ENCODE data around the gene F12. TPM values are rescaled to one million over a fixed set of nuclear protein-coding genes. Genes with fewer than 3 reads are reported as not detected.

Gene F12
- total RNA-seq, 1 donor from 2014 or later, result 5.8 TPM

DNA sequence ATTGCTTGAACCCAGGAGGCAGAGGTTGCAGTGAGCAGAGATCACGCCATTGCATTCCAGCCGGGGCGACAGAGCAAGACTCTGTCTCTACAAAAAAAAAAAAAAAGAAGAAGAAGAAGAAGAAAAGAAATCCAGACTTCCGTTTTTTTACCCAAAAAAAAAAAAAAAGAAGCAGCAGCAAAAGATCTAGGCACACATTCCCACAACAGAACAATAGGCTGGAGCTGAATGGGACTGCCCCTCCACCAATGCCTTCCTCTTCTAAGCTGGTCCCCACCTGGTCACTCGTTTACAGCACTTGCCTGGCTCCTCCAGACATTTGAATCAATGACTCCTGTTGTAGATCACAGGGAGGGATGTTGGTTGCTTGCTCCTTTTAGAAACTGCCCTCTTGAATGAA is 56.3 kb downstream of the F12 start:
- Mint-ChIP-seq H3K27me3 (ENCODE audit: low read depth) (no peaks in the 10 kb centered on the region), H3K9me3 (peaks cover 8% of the 10 kb centered on the region), H3K4me3 (ENCODE audit: low read depth) (no peak overlapping the region), H3K36me3 (ENCODE audit: low read depth) (peaks cover 19% of the 10 kb centered on the region), H3K4me1 (ENCODE audit: low read depth) (peaks cover 45% of the 10 kb centered on the region), H3K27ac (no peak overlapping the region)
- DNase-seq (ENCODE audit: low spot score), result no peak
- intact Hi-C loops (cut with micrococcal nuclease), result no loop called here

Other genes with a start within 250 kb of the F12 start
- gene RAB24, start 105.8 kb downstream of the F12 start, total RNA-seq, result 17.7 and 19.0 TPM in 2 replicates
- gene PRELID1, start 105.8 kb downstream of the F12 start, total RNA-seq, result 223 and 229 TPM in 2 replicates
- gene MXD3, start 97.7 kb downstream of the F12 start, total RNA-seq, result 12.8 and 13.9 TPM in 2 replicates
- gene LMAN2, start 57.9 kb downstream of the F12 start, total RNA-seq, result 130 and 137 TPM in 2 replicates
- gene RGS14, start 51.6 kb downstream of the F12 start, total RNA-seq, result 36.2 and 40.5 TPM in 2 replicates
- gene SLC34A1, start 25.1 kb downstream of the F12 start, total RNA-seq, result not detected in 2 replicates
- not detected in 2 replicates for gene PFN3, start 8.9 kb downstream of the F12 start, total RNA-seq
- 131 and 134 TPM in 2 replicates for gene GRK6, start 17.1 kb upstream of the F12 start, total RNA-seq
- 12.1 and 13.0 TPM in 2 replicates for gene PRR7, start 37.2 kb upstream of the F12 start, total RNA-seq
- gene DBN1, start 64.1 kb upstream of the F12 start, total RNA-seq, result 28.7 and 32.9 TPM in 2 replicates
- 85.4 and 86.9 TPM in 2 replicates for gene PDLIM7, start 88.0 kb upstream of the F12 start, total RNA-seq
- gene DOK3, start 100.3 kb upstream of the F12 start, total RNA-seq, result 3.3 and 4.9 TPM in 2 replicates
- gene DDX41, start 107.4 kb upstream of the F12 start, total RNA-seq, result 138 and 144 TPM in 2 replicates
- gene FAM193B, start 145.0 kb upstream of the F12 start, total RNA-seq, result 75.8 and 81.0 TPM in 2 replicates
- gene TMED9, start 182.6 kb upstream of the F12 start, total RNA-seq, result 174 and 175 TPM in 2 replicates
- gene B4GALT7, start 190.6 kb upstream of the F12 start, total RNA-seq, result 20.9 and 22.1 TPM in 2 replicates

All from activated T-helper 2 cell treated with anti-CD3 and anti-CD28 coated beads, Interferon-gamma antibody, Interleukin-2, Interleukin-4, amounts not matched to agents 10 μg/mL and 5 μg/mL and 100 μg/mL, durations not matched to agents 14 hours and 24 hours and 36 hours (primary cell).